Activated naive CD4-positive, alpha-beta T cell treated with anti-CD3 and anti-CD28 coated beads, Interleukin-2, amount 10 ng/mL, durations not matched to agents 7 days and 5 days (primary cell): ENCODE results near the gene TENT4A.

Experiments
- CTCF ChIA-PET: fragments of 350-600 bp; sonication (Branson Sonifier 250); formaldehyde crosslinking; loops from one replicate; lab custom pipeline; 2021; ENCODE audit warnings: antibody characterized with exemption; lab: Charles Lee
- DNase-seq: peaks from one replicate; pipeline ENCODE4 v3.0.0-alpha.2; 2020
- H3K27ac Mint-ChIP-seq: one replicate; pipeline ENCODE4 v1.8.0; 2021; ENCODE audit warnings: mild to moderate bottlenecking, moderate library complexity, mixed read lengths
- H3K27me3 Mint-ChIP-seq: one replicate; pipeline ENCODE4 v1.8.0; 2021; ENCODE audit warnings: mild to moderate bottlenecking, mixed read lengths
- H3K36me3 Mint-ChIP-seq: one replicate; pipeline ENCODE4 v1.8.0; 2021; ENCODE audit warnings: mixed read lengths
- H3K4me1 Mint-ChIP-seq: one replicate; pipeline ENCODE4 v1.8.0; 2021; ENCODE audit warnings: mixed read lengths
- H3K4me3 Mint-ChIP-seq: one replicate; pipeline ENCODE4 v1.8.0; 2021; ENCODE audit warnings: mild to moderate bottlenecking, moderate library complexity, mixed read lengths
- H3K9me3 Mint-ChIP-seq: one replicate; pipeline ENCODE4 v1.8.0; 2021; ENCODE audit warnings: mixed read lengths

TENT4A gene

GRCh38 chr5:6717247-6717646 is 4.0 kb downstream of the TENT4A start:
- Mint-ChIP-seq H3K9me3 (no peaks in the 10 kb centered on the region), H3K4me1 (peaks cover 70% of the 10 kb centered on the region), H3K27ac (no peak overlapping the region), H3K27me3 (no peaks in the 10 kb centered on the region), H3K4me3 (no peak overlapping the region), H3K36me3 (peaks cover 41% of the 10 kb centered on the region)
- CTCF ChIA-PET, result interaction anchor here (0.7 to 1.4 kb wide), 3 partner anchors 11 to 28 kb away, joined by 3 to 4 read pairs (median 3); no protein-coding TSS in a partner anchor
- DNase-seq, result no peak

DNA sequence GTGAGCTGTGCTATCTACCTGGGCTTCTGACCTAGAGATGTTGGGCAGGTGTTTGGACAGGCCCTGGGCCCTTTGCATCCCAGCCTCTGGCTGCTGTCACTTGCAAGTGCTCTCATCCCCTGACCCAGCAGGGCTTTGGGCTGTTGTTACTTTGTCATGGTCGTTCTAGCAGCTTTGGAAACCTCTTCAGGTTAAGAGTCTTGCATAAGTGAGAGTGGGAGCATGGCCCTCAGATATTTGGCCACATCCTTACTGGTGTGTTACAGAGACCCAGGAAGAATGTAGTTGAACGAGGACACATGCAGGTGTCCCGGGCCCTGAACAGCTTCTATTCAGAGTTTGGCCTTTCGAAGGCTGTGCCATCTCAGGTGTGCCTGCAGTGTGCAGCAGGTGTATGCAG is 4.5 kb downstream of the TENT4A start:
- Mint-ChIP-seq H3K27ac (no peak overlapping the region), H3K27me3 (no peaks in the 10 kb centered on the region), H3K4me1 (peaks cover 75% of the 10 kb centered on the region), H3K36me3 (peaks cover 43% of the 10 kb centered on the region), H3K4me3 (no peak overlapping the region), H3K9me3 (no peaks in the 10 kb centered on the region)
- DNase-seq, result no peak
- CTCF ChIA-PET, result interaction anchor here (1.1 to 1.4 kb wide), 2 partner anchors 13 to 27 kb away, joined by 3 to 4 read pairs; no protein-coding TSS in a partner anchor

DNA sequence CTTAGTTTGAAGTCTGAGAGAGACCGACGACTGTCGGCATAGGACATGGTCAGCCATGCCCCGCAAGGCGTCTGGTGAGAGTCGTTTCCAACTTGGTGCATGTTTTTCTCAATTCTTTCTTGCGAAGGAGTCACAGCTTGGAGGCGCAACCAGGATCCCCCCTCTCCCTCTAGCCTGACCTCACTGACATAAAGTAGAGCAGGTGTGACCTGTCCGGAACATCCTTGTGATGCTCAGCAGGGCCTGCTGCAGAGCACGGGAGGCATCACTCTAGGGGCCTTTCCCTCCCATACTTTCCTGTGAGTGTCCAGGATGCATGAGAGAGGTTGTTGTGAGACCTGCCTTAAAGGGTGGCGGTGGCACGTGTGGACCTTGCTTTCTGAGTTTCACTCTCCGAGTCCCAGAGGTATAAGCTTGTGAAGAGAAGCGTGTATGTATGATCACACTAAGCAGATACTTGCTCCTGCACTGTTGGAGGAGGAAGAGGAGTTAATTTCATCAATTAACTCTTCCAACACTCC is 5.0 kb downstream of the TENT4A start:
- no peak overlapping the region for H3K4me3 Mint-ChIP-seq
- DNase-seq, result no peak
- peaks cover 76% of the 10 kb centered on the region for H3K4me1 Mint-ChIP-seq
- H3K9me3 Mint-ChIP-seq, result no peaks in the 10 kb centered on the region
- peak overlapping the region; percentile 64 for H3K27ac Mint-ChIP-seq
- H3K36me3 Mint-ChIP-seq, result peaks cover 43% of the 10 kb centered on the region
- H3K27me3 Mint-ChIP-seq, result no peaks in the 10 kb centered on the region
- CTCF ChIA-PET, result interaction anchor here (1.4 kb wide), 1 partner anchor 12 kb away, joined by 3 read pairs; no protein-coding TSS in a partner anchor

DNA sequence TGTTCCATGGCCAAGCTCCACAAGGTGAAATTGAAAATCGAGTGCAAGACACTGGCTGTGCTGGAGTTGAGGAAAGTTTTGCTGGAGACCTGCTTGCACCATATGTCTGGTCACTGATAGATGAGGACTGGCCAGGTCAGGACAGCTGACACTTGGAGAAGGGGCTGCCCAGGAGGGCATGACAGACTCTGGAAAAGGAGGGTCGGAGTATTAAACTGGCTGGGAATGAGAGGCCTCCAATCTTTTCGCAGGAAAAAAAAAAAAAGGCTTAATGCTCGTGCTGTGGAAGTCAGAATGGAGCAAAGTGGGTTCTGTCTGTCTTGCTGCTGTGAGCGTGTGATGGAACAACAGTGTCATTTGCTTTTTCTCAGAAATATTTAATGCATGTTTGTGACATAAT is 5.5 kb downstream of the TENT4A start:
- no peak overlapping the region for H3K4me3 Mint-ChIP-seq
- no peak for DNase-seq
- no peaks in the 10 kb centered on the region for H3K9me3 Mint-ChIP-seq
- H3K4me1 Mint-ChIP-seq, result peaks cover 81% of the 10 kb centered on the region
- CTCF ChIA-PET, result no interaction called here
- peaks cover 48% of the 10 kb centered on the region for H3K36me3 Mint-ChIP-seq
- H3K27me3 Mint-ChIP-seq, result no peaks in the 10 kb centered on the region
- no peak overlapping the region for H3K27ac Mint-ChIP-seq

- no peaks in the 10 kb centered on the region for H3K9me3 Mint-ChIP-seq
- no peak for DNase-seq
- peaks cover 88% of the 10 kb centered on the region for H3K4me1 Mint-ChIP-seq
- H3K36me3 Mint-ChIP-seq, result peaks cover 55% of the 10 kb centered on the region
- no peaks in the 10 kb centered on the region for H3K27me3 Mint-ChIP-seq
- no peak overlapping the region for H3K27ac Mint-ChIP-seq
- CTCF ChIA-PET, result no interaction called here
- H3K4me3 Mint-ChIP-seq, result no peak overlapping the region
Observed at GRCh38 chr5:6719417-6719816, 6.2 kb downstream of the TENT4A start.

DNA sequence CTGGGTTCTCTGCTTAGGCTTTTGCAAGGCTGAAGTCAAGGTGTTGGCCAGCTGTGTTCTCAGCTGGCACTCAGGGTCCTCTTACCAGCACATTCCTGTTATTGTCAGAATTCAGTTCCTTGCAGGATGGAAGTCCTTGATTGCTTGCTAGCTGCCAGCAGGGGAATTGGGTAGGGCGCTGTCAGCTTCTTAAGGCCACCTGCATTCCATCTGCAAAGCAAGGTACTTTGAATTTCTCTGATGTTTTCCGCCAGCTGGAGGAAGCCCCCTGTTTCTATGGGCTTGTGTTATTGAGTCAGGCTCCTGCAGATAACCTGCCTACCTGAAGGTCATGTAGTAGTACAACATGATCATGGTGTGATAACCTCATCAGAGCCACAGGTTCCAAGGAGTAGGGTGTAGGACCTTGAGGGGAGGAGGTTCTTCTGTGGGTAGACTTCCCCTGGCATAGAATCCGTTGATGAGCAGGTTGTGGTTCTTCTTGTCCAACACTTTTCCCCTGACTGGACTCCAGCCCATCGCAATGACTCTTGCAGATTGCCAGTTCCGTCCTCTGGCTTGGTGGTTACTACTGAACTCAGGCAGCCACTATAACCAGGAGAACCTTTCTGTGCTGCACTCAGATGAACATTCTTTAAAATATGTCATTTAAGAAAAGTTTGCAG is 6.8 kb downstream of the TENT4A start:
- CTCF ChIA-PET, result no interaction called here
- H3K27ac Mint-ChIP-seq, result peak overlapping the region; percentile 8
- H3K27me3 Mint-ChIP-seq, result no peaks in the 10 kb centered on the region
- peaks cover 53% of the 10 kb centered on the region for H3K36me3 Mint-ChIP-seq
- no peak for DNase-seq
- H3K9me3 Mint-ChIP-seq, result no peaks in the 10 kb centered on the region
- no peak overlapping the region for H3K4me3 Mint-ChIP-seq
- H3K4me1 Mint-ChIP-seq, result peaks cover 89% of the 10 kb centered on the region

GRCh38 chr5:6720561-6720921 is 7.3 kb downstream of the TENT4A start:
- CTCF ChIA-PET, result no interaction called here
- Mint-ChIP-seq H3K27me3 (no peaks in the 10 kb centered on the region), H3K4me3 (no peak overlapping the region), H3K9me3 (no peaks in the 10 kb centered on the region), H3K4me1 (peaks cover 87% of the 10 kb centered on the region), H3K36me3 (peaks cover 51% of the 10 kb centered on the region), H3K27ac (no peak overlapping the region)
- no peak for DNase-seq

DNA sequence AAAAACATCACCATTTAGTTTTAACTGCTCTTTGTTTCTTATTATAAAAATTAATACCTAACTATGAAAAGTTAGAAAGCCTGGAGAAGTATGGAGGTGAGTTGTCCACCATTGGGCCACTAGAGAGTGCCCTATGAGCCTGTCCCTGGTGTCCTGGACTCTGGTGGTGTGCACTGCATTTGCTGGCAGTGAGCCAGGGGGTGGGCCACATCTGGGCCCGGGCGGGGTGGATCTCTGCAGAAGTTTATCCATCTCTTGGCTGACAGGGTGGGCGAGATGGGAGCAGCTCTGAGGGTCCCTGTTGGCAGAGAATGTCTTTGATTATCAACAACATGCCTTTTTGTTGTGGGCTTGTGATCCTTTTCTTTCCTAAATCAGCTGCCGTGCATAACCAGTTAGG is 8.2 kb downstream of the TENT4A start:
- H3K36me3 Mint-ChIP-seq, result peaks cover 47% of the 10 kb centered on the region
- H3K27ac Mint-ChIP-seq, result no peak overlapping the region
- H3K4me3 Mint-ChIP-seq, result peak overlapping the region; percentile 9
- CTCF ChIA-PET, result interaction anchor here (1.2 kb wide), 1 partner anchor 24 kb away, joined by 9 read pairs; no protein-coding TSS in a partner anchor
- no peaks in the 10 kb centered on the region for H3K9me3 Mint-ChIP-seq
- no peaks in the 10 kb centered on the region for H3K27me3 Mint-ChIP-seq
- DNase-seq, result no peak
- peaks cover 82% of the 10 kb centered on the region for H3K4me1 Mint-ChIP-seq

GRCh38 chr5:6722015-6722414 is 8.8 kb downstream of the TENT4A start:
- CTCF ChIA-PET, result interaction anchor here (1.2 kb wide), 1 partner anchor 23 kb away, joined by 9 read pairs; no protein-coding TSS in a partner anchor
- Mint-ChIP-seq H3K4me1 (peaks cover 77% of the 10 kb centered on the region), H3K36me3 (peaks cover 43% of the 10 kb centered on the region), H3K27ac (peak overlapping the region; percentile 57), H3K27me3 (no peaks in the 10 kb centered on the region), H3K4me3 (peak overlapping the region; percentile 9), H3K9me3 (no peaks in the 10 kb centered on the region)
- DNase-seq, result no peak

- DNase-seq, result no peak
- Mint-ChIP-seq H3K27me3 (no peaks in the 10 kb centered on the region), H3K36me3 (peaks cover 34% of the 10 kb centered on the region), H3K9me3 (no peaks in the 10 kb centered on the region), H3K4me1 (peaks cover 75% of the 10 kb centered on the region), H3K27ac (peak overlapping the region; percentile 3), H3K4me3 (no peak overlapping the region)
- CTCF ChIA-PET, result interaction anchor here (1.1 kb wide), 1 partner anchor 22 kb away, joined by 3 read pairs; no protein-coding TSS in a partner anchor
Observed at GRCh38 chr5:6723122-6723815, 10.0 kb downstream of the TENT4A start.

DNA sequence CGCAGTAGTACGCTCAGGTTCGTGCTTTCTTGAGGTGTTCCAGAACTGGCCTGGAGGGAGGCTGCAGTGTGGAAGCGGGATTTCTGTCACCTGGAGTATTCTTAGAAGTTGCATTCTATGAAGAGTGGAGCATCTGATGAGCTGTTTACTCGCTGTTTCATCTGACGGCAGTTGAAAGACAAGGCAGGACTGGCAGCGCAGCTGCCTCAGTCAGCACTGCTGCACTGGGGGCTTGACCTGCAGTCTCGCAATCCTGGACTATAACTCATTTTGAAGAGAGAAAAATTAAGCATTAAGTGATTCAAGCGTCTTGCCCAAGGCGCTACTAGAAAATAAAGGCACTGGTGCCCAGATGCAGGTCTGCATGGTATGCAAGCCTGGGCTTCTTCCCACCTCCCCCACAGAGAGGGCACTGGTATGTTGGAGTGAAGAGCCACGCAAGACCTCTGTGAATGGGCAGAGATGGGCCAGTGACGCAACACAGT is 10.6 kb downstream of the TENT4A start:
- H3K27ac Mint-ChIP-seq, result no peak overlapping the region
- peaks cover 74% of the 10 kb centered on the region for H3K4me1 Mint-ChIP-seq
- CTCF ChIA-PET, result interaction anchor here (1.1 kb wide), 1 partner anchor 21 kb away, joined by 3 read pairs; no protein-coding TSS in a partner anchor

GRCh38 chr5:6724321-6724929 is 11.2 kb downstream of the TENT4A start:
- no peak for DNase-seq
- CTCF ChIA-PET, result no interaction called here
- no peak overlapping the region for H3K27ac Mint-ChIP-seq
- no peaks in the 10 kb centered on the region for H3K9me3 Mint-ChIP-seq
- peaks cover 76% of the 10 kb centered on the region for H3K4me1 Mint-ChIP-seq
- H3K36me3 Mint-ChIP-seq, result peaks cover 29% of the 10 kb centered on the region
- no peaks in the 10 kb centered on the region for H3K27me3 Mint-ChIP-seq
- no peak overlapping the region for H3K4me3 Mint-ChIP-seq

More for the DNA sequence above, 10.6 kb downstream of the TENT4A start:
- peaks cover 29% of the 10 kb centered on the region for H3K36me3 Mint-ChIP-seq
- no peak overlapping the region for H3K4me3 Mint-ChIP-seq
- DNase-seq, result no peak
- no peaks in the 10 kb centered on the region for H3K27me3 Mint-ChIP-seq
- no peaks in the 10 kb centered on the region for H3K9me3 Mint-ChIP-seq

DNA sequence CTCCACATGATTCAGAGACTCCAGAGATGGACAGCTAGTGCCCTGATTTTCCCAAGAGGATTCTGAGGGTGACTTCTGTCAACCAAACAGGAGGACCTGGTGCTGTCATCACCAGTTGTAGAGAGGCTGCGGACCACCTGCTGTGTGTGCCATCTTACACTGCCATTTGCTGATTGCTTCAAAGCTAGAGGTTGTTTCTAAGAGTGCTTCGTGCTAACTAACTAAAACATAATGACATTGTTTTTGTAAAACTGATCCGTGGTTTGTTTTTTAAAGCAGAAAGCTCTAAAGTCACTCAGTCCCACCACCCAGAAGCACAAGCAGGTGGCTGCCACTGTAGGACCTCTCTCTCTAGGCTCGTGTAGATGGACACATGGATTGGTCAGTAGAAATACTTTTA is 12.2 kb downstream of the TENT4A start:
- no peak for DNase-seq
- H3K4me3 Mint-ChIP-seq, result no peak overlapping the region
- peaks cover 24% of the 10 kb centered on the region for H3K36me3 Mint-ChIP-seq
- H3K4me1 Mint-ChIP-seq, result peaks cover 76% of the 10 kb centered on the region
- CTCF ChIA-PET, result no interaction called here
- H3K27ac Mint-ChIP-seq, result no peak overlapping the region
- H3K27me3 Mint-ChIP-seq, result no peaks in the 10 kb centered on the region
- H3K9me3 Mint-ChIP-seq, result no peaks in the 10 kb centered on the region

GRCh38 chr5:6726006-6726405 is 12.8 kb downstream of the TENT4A start:
- CTCF ChIA-PET, result no interaction called here
- H3K4me3 Mint-ChIP-seq, result no peak overlapping the region
- peaks cover 75% of the 10 kb centered on the region for H3K4me1 Mint-ChIP-seq
- H3K27me3 Mint-ChIP-seq, result no peaks in the 10 kb centered on the region
- DNase-seq, result no peak
- H3K36me3 Mint-ChIP-seq, result peaks cover 24% of the 10 kb centered on the region
- no peak overlapping the region for H3K27ac Mint-ChIP-seq
- no peaks in the 10 kb centered on the region for H3K9me3 Mint-ChIP-seq
